HUES64 (cell line): ENCODE data around the gene USP35.

Source experiments
- H3K27ac ChIP-seq: 2 replicates; pipeline ENCODE4 v1.7.0; 2013; ENCODE audit warnings: low read depth, low read length, inconsistent platforms
- H3K27me3 ChIP-seq: 2 replicates; pipeline ENCODE4 v1.6.1; 2013; ENCODE audit warnings: mild to moderate bottlenecking, low read length; ENCODE audit not compliant: insufficient read depth
- H3K36me3 ChIP-seq: 2 replicates; pipeline ENCODE4 v1.6.1; 2013; ENCODE audit warnings: mild to moderate bottlenecking, low read length; ENCODE audit not compliant: insufficient read depth
- H3K4me1 ChIP-seq: 2 replicates; pipeline ENCODE4 v1.6.1; 2013; ENCODE audit warnings: mild to moderate bottlenecking, low read length, moderate library complexity; ENCODE audit not compliant: insufficient read depth
- H3K4me3 ChIP-seq: 2 replicates; pipeline ENCODE4 v1.5.1; 2013; ENCODE audit warnings: mild to moderate bottlenecking, low read length, moderate library complexity
- H3K9ac ChIP-seq: 2 replicates; pipeline ENCODE4 v1.6.1; 2013; ENCODE audit warnings: mild to moderate bottlenecking, low read depth, low read length
- H3K9me3 ChIP-seq: 2 replicates; pipeline ENCODE4 v1.6.1; 2013; ENCODE audit warnings: low read depth, low read length; ENCODE audit not compliant: insufficient read depth
- WGBS: fragments of 150-250, 120-280 bp; methylation state at CpG from one replicate; pipeline ENCODE4 v1.1.7; 2013; ENCODE audit warnings: missing lambda C conversion rate; 5-methylcytosine and 5-hydroxymethylcytosine counted together

Gene USP35

DNA sequence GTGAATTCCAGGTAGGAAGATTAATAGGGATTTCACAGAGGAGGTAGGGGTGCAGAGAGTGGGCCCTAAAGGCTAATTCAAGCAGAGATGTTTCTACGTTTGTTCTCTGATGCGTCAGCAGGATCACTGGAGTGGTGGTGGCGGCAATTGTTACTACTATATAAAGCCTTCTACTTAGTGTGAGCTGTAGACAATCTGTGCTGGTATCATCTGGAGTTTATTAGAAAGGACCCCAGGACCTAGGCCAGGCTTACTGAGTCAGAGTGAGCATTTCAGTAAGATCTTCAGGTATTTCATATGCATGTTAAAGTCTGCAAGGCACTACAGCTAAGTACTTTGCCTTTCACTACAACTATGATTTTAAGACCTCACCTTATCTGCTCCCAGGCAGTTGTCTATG is 59.5 kb downstream of the USP35 start:
- peaks cover 21% of the 10 kb centered on the region for H3K36me3 ChIP-seq

DNA sequence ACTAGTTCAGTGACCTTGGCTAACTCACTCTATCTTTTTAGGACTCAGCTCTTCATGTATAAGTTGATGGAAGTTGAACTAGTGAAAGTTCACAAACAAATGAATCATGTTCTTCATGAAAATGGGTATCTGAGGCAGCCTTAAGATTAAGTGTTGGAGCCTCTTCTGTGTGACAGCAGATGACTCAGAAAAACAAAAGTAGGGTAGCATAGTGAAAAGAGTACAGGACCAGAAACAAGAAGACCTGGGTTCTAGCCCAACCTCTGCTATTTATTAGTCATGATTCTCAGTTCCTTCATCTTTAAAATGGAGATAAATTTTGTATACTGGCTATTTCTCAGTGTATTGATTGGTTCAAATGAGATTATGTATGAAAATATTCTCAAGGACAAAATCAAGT is 60.2 kb downstream of the USP35 start:
- Histone ChIP-seq H3K9me3 (no peaks in the 10 kb centered on the region), H3K4me3 (no peak overlapping the region), H3K27me3 (no peaks in the 10 kb centered on the region), H3K27ac (no peak overlapping the region), H3K36me3 (peaks cover 21% of the 10 kb centered on the region), H3K4me1 (no peaks in the 10 kb centered on the region), H3K9ac (no peak overlapping the region)

More for the DNA sequence above, 59.5 kb downstream of the USP35 start:
- Histone ChIP-seq H3K9ac (no peak overlapping the region), H3K27me3 (no peaks in the 10 kb centered on the region), H3K27ac (no peak overlapping the region), H3K4me1 (no peaks in the 10 kb centered on the region), H3K4me3 (no peak overlapping the region), H3K9me3 (no peaks in the 10 kb centered on the region)
- WGBS: 97% methylated on average over 3 of the region's 3 CpGs

DNA sequence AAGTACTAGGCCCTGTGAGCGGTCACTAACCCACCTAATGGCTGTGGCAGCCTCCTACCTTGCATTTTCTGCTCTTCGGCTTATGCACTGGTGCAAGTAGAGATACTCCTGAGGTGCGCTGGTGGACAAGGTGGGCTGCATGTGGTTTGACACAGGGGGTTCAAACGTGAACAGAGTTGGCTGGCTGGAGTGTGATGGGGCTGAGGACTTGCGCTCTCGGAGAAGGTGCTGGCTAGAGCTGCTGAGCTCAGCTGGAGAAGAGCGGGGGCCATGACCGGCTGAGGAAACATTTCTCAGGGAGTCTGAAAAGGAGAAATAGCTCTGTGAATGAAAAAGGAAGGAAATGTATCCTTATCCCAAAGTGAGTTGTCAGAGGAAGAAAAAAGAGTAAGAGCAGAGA is 61.4 kb downstream of the USP35 start:
- Histone ChIP-seq H3K27me3 (no peaks in the 10 kb centered on the region), H3K36me3 (peaks cover 21% of the 10 kb centered on the region), H3K4me1 (no peaks in the 10 kb centered on the region), H3K4me3 (no peak overlapping the region), H3K9ac (no peak overlapping the region), H3K9me3 (no peaks in the 10 kb centered on the region), H3K27ac (no peak overlapping the region)
- 95% methylated on average over 8 of the region's 8 CpGs for WGBS

DNA sequence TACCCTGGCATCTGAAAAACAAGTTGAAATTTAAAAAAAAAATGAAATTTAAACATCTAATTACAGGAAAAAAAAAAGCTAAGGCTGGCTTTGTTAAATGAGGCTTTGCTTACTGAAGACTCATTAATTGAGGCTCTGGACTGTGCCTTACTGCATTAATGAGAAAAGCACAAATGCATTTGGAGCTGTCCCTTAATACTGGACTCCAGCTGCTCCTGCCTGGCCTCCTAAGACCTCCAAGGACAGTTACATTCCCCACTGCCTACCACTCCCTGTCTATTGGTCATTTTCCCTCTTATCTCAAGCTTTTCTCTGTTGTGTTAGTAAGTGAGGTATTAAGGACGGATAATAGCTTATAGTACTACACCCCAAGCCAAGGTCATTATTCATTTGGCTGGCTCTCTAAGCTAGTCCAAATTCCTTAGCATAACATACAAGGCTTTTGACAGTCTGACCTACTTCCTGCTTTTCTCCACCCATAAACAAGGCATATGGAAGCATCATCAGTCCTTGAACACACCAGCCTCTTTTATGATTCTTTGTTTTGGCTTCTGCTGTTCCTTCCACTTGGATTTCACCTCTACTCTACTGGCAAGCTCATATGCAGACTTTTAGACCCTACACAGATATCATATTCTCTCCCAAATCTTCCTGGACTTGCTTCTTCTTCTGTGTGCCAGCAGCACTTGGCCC is 62.5 kb downstream of the USP35 start:
- Histone ChIP-seq H3K9ac (no peak overlapping the region), H3K9me3 (no peaks in the 10 kb centered on the region), H3K27ac (no peak overlapping the region), H3K36me3 (peaks cover 21% of the 10 kb centered on the region), H3K27me3 (no peaks in the 10 kb centered on the region), H3K4me1 (no peaks in the 10 kb centered on the region), H3K4me3 (no peak overlapping the region)
- WGBS: 100% methylated on average over 1 of the region's 1 CpG

DNA sequence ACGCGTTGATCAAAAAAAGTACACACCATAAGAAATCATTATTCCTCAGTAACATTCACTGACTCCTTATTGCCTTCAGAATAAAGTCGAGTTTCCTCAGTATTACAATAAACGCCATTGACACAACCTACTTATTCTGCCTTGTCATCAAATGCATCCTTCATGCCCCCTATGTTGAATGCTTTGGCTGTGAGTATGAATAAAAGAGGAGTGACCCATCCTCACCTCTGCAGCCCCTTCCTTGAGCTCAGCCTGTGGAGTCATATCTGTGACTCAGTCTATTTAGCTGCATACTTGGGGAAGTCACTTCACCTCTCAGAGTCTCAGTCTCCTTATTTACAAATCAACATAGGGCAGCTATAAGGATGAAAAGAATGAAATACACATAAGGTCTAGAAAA is 65.1 kb downstream of the USP35 start:
- Histone ChIP-seq H3K27me3 (no peaks in the 10 kb centered on the region), H3K4me1 (no peaks in the 10 kb centered on the region), H3K9me3 (no peaks in the 10 kb centered on the region), H3K27ac (no peak overlapping the region), H3K9ac (no peak overlapping the region), H3K36me3 (peaks cover 12% of the 10 kb centered on the region), H3K4me3 (no peak overlapping the region)
- 89% methylated on average over 4 of the region's 4 CpGs for WGBS

DNA sequence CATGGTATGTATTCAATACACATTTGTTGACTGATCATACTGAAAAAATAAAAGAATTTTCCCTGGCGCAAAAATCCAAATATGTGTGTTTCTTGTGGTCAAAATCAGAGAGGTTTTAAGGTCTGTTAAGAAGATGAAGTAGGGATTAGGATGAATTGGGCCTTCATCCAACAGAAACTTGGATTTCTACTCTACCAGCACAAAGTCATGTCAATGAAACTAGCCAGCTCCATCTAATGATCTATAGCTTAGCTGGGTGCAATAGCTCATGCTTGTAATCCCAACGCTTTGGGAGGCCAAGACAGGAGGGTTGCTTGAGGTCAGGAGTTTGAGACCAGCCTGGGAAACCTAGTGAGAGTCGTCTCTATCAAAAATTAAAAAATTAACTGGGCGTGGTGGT is 65.5 kb downstream of the USP35 start:
- Histone ChIP-seq H3K36me3 (peaks cover 8% of the 10 kb centered on the region), H3K27me3 (no peaks in the 10 kb centered on the region), H3K4me1 (no peaks in the 10 kb centered on the region), H3K27ac (no peak overlapping the region), H3K9ac (no peak overlapping the region), H3K9me3 (no peaks in the 10 kb centered on the region), H3K4me3 (no peak overlapping the region)
- 95% methylated on average over 4 of the region's 4 CpGs for WGBS

DNA sequence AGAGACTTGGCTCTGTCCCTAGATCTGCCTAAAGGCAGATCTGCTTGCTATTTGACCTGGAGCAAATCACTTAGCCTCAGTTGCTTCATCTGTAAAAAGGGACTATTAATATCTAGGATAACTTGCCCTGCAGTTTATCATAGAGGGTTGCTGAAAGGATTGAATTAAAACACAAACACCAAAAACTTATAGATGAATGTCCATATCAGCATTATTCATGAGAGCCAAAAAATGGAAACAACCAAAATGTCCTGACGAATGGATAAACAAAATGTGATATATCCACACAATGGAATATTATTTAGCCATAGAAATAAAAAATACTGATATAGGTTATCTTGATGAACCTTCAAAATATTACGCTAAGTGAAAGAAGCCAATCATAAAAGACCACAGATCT is 67.2 kb downstream of the USP35 start:
- Histone ChIP-seq H3K4me1 (peaks cover 5% of the 10 kb centered on the region; the same call in 1 of the 2 replicates), H3K27me3 (no peaks in the 10 kb centered on the region), H3K9me3 (no peaks in the 10 kb centered on the region), H3K36me3 (no peaks in the 10 kb centered on the region), H3K27ac (no peak overlapping the region), H3K9ac (no peak overlapping the region), H3K4me3 (no peak overlapping the region)
- 100% methylated on average over 1 of the region's 2 CpGs for WGBS

DNA sequence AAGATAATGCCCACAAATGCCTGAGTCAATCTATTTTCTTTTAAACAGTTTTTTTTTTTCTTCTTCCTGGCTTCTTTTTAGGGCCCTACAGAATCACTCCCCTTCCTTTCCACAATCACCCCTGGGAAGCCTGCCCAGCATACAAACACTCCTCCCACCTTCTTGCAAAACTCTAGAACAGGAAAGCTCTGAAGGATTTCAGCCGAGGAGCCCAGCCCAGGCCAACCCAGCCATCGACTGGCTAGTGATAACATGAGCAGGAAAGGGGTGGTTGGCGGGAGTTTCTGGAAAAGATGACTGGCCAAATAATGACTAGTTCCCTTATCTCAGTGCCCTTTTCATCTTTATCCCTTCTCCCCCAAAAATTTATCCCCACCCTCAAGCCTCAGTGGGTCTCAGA is 68.2 kb downstream of the USP35 start:
- 80% methylated on average over 3 of the region's 3 CpGs for WGBS
- Histone ChIP-seq H3K4me1 (peaks cover 11% of the 10 kb centered on the region), H3K27me3 (no peaks in the 10 kb centered on the region), H3K27ac (no peak overlapping the region), H3K36me3 (no peaks in the 10 kb centered on the region), H3K9me3 (no peaks in the 10 kb centered on the region), H3K9ac (no peak overlapping the region), H3K4me3 (no peak overlapping the region)

DNA sequence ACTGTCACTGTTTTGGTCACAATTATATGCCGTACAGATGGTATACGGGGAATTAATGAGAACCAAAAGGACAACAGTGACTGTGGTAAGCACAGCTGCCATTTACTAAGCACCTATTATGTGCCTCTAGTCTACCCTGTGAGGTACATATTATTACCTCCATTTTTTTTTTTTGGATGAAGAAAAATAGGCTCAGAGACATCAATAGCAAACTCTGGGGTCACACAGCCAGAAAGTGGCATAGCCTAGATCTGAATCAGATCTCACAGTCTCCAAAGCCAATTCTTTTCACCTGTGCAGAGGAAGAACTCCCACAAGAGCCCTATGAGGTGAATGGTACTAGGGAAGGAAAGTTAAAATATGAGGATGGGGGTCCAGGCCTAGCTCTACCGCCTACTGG is 68.9 kb downstream of the USP35 start:
- no peak overlapping the region for H3K4me3 ChIP-seq
- 99% methylated on average over 2 of the region's 3 CpGs for WGBS
- H3K36me3 ChIP-seq: no peaks in the 10 kb centered on the region
- H3K9me3 ChIP-seq: no peaks in the 10 kb centered on the region
- peaks cover 12% of the 10 kb centered on the region for H3K4me1 ChIP-seq
- H3K27me3 ChIP-seq: no peaks in the 10 kb centered on the region
- H3K27ac ChIP-seq: no peak overlapping the region
- no peak overlapping the region for H3K9ac ChIP-seq

DNA sequence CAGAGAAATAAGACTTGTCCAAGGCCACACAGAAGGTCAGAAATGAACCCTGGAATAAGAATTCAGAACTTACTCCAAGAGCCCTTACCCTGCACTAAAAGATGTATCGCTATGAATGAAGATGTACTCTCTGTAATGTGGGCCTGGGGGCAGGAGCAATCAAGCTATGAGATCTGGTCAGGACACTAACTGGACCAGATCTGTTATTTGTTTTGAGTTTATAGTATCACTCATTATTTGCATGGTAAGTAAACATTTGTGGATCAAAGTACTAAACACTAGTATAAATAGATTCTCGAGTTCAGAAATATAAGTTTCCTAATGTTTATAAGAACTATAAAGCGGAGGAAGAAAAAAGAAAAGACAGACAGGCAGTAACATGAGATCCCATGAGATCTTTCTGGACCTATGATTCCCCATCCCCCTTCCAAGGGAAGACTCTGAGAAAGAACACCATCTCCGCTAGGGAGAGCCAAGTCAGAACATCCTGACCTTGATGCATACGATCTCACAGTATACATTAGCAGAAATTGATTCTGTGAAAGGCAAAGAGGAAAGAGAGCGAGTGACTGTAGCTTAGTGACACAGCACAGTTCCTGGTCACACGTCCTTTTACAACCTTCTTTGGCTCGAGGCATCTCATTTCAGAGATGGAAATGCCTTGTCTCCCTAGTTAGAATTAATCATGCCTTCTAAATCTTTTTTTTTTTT is 71.2 kb downstream of the USP35 start:
- Histone ChIP-seq H3K4me3 (no peak overlapping the region), H3K36me3 (no peaks in the 10 kb centered on the region), H3K9ac (no peak overlapping the region), H3K27me3 (no peaks in the 10 kb centered on the region), H3K27ac (no peak overlapping the region), H3K4me1 (peaks cover 12% of the 10 kb centered on the region), H3K9me3 (no peaks in the 10 kb centered on the region)
- WGBS: 94% methylated on average over 6 of the region's 8 CpGs

DNA sequence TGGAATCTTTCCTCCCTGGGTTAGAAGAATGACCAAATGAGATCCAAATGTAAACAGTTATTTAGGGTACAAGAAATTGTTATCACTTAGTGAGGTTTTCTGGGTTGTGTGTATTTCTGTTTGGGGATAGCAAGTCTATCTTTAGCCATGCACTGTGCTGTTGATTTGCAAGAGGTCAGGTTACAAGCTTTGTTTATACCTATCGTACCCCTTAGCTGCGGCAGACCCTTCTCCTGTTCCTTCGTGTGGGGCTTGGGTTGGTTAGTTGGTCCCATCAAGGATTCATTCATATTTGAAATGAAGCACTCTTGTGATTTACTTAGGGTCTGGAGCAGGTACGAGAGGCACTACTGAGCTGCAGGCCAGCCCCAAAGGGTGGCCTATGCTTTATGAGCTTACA is 72.6 kb downstream of the USP35 start:
- H3K9ac ChIP-seq: no peak overlapping the region
- no peaks in the 10 kb centered on the region for H3K27me3 ChIP-seq
- no peak overlapping the region for H3K27ac ChIP-seq
- no peaks in the 10 kb centered on the region for H3K9me3 ChIP-seq
- H3K4me3 ChIP-seq: no peak overlapping the region
- H3K36me3 ChIP-seq: no peaks in the 10 kb centered on the region
- WGBS: 74% methylated on average over 4 of the region's 4 CpGs
- peaks cover 12% of the 10 kb centered on the region for H3K4me1 ChIP-seq
